HTERT RPE-1 (cell line): ENCODE data around the gene ZNF516.

Experiments used
- in situ Hi-C: fragments of 300-500 bp; cut with MboI; formaldehyde crosslinking; loops from 4 replicates; pipeline ENCODE4 v1.14.3; 2020; ENCODE audit warnings: low sequenced_read_pairs

ZNF516 gene

DNA sequence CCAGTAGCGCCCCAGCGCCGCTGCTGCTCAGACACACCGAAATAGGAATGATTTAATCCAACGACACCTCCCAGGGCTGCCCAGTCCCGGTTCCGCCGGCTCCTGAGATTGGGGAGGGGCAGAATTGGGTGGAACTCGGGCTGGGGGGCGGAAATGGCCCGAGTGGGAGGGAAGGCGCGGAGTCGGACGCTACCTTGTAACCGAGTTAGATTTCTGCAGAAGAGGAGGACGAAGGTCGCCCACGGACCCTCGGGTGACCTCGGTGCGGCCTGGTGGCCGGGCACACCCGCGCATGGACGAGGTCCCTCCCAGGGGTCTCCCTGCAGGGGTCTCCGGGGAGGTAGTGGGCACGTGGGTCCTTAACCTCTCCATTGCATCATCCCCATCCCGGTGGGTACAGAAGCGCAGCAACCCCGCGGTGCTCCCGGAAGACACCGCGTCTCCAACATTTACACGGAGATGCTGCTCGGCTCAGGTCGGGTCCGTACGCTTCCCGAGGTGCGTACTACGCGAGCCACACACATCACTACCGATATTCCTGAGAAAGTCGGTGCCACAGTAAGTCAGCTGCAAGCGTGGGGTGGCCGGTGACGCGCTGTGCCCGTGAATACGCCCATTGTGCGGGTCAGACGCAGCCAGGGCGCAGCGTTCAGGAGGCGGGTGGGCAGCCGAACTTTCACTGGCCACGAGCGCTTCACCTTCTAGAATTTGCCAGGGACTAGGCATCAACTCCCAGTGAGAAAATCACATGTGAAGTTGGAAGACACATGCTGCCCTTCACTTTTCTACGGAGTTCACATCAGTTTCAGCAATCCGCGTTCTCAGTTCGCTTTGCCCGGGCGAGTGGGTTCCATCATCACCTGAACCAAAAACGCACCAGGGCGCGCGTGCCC is 3.0 kb downstream of the ZNF516 start:
- in situ Hi-C loops = no loop called here

DNA sequence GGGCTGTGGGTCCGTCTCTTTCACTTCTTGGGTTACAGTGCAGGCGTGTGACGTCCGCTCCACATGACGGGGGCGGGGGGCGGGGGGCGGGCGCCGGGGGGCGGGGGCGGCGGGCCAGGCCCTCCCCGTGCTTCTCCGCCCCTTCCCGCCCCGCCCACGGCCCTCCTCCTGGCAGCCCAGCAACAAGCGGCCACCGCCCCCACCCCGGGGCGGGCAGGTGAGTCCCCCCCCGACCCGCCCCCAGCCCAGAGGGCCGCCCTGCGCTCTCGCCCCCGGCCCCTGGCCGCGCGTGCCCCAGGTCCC is 3.6 kb downstream of the ZNF516 start:
- in situ Hi-C loops = no loop called here

DNA sequence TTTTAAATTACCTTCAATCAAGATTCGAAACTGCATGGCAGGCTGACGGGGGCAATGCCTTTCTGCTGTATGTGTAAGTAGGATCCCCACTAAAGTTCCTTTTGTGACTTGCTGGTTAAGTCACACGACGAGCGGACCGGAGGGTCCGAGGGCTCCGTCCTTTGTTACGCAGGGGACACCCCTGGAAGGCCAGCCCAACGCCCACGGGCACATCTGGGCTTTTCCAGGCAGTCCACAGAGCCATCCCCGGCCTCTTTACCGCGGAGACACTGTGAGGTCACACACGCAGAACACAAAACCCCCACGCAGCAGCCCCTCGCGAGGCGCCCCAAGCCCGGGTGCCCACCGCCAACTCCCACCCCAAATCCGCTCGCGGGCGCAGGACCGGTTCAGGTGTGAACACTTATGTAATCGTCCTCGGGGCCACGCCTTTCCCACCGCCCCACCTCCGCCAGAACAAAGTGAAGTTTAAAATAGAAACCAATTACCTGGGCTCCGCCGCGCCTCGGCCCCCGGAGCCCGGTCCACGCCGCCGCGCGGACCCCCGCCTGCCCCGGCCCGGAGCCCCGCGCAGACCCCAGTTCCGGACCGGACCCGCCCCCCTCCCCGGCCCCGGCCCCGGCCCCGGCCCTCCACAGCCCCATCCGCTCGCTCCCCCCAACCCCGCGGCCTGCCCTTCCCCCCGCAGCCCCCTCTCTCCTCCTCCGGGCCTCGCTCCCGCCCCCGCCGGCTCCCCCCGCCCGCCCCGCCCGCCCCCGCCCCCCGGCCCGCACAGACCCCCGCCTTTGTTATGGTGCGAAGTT is 4.2 kb downstream of the ZNF516 start:
- in situ Hi-C loops = no loop called here

DNA sequence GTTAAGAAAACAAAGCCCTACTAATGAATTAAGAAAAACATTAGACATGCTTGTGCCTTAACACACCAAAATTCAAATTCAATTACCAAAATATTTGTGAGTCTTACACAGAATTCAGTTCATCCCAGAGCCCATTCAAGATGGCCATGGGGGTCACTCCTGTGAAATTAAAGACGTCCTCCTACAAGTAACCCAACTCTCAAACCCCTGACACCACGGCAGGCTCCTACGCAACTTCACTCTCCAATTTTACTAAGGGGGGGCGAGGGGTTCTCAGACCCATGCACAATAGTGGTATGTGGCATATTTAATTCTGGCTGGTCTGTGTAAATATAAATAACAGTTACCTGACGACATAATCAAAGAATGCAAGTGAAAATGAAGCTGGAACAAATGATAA is 5.0 kb downstream of the ZNF516 start:
- in situ Hi-C loops = no loop called here

DNA sequence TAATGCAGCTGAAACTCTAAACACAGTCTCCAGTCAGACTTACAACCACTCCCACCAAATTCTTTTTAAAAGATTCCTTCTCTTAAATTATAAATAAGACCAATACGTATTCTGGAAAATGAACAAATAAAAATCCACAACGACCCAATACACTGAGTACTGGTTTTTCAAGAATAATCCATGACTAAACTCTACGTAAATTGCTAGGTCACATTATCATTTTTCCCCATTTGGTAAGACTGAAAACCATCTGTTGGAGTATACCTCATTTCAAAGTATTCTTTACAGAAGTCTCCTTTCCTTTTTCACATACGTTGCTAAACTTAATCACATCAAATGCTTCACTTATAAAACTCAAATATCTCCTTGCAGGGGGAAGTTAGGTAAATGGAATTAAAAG is 6.0 kb downstream of the ZNF516 start:
- in situ Hi-C loops = no loop called here

DNA sequence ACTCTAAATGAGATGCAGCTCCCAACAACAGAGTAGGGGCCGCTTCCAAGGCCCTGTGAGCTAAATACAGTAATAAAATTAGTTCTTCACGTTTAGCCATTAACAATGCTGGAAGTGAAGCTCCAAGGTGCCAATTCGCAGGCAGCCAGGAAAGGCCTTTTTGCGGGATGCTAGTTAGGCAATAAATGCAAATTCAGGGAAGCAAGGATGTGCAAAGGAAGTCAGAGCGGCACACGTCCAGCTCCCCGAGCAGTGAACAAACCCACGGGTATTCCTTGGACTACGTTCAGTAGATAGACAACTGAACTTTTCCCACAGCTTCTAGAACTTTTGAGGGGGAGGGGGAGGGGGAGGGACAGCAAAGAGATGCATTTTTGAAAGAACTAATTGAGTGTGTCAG is 6.9 kb downstream of the ZNF516 start:
- in situ Hi-C loops = no loop called here

DNA sequence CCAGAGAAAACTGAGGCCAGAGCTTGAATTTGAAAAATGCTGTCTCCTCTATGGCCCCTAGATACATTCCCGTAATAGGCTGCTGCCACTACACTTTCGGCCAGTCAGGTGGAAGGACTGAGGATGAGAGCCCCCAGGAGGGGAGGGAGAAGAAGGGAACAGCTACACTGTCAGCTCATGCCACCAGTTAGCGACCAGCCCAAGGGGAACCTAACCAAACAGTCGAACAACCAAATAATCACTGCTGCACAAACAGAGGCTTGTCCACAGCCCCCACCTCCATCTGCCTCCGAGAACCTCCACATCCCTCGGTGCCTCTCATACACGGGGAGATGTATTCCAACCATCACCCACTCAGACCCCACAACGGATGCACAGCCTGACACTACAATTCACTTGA is 7.3 kb downstream of the ZNF516 start:
- in situ Hi-C loops = no loop called here

DNA sequence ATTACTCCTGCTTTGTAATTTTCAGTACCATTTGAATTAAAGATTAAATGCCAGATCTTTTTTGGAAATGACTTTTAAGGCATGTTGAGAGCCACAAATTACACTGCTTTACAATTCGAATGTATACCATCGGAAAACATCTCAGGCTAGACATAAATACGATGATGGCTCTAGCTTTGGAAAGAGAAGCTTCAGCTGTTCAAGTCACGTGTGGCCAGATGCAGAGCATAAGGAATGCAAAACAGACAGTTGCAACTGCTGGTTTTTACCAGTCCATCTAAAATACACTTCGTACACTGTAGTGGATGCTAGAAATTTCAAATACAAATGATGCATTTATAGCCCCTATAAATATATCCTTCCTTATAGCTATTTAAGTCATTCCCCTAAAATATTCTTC is 8.0 kb downstream of the ZNF516 start:
- in situ Hi-C loops = no loop called here

DNA sequence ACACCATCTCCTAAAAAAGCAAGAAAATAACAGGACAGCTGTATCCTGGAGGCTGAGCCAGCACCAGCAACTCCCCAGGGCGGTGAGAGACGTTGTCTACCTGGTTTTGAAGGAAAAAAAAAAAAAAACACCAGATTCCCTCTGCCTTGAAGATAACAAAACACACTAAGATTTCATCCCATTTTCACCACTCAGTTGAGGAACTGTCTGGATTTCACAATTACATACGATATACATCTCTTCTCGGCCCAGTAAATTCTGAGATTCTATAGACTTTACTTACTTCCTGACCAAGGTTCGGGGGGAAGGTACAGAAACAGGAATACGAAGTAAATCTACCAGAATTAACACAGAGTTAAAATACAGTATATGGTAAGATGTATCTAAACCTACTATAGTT is 8.5 kb downstream of the ZNF516 start:
- in situ Hi-C loops = no loop called here

DNA sequence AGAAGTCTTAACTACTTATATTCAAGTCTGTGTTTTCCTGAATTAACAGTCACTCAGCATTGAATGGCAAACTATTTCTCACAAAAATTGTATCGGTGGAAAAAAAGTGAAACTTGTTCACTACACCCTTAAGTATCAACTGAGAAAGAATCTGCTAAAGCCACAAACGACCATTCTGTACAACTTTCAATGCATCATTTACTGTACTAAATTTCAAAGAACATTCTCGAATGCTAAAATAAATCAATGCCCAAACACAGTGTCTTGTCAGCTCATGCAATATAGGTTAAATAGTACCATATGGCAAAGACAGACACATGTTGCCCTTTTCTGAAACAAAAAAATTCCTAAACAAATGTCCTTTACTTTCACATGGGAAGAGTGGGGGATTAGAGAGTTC is 9.0 kb downstream of the ZNF516 start:
- in situ Hi-C loops = no loop called here

DNA sequence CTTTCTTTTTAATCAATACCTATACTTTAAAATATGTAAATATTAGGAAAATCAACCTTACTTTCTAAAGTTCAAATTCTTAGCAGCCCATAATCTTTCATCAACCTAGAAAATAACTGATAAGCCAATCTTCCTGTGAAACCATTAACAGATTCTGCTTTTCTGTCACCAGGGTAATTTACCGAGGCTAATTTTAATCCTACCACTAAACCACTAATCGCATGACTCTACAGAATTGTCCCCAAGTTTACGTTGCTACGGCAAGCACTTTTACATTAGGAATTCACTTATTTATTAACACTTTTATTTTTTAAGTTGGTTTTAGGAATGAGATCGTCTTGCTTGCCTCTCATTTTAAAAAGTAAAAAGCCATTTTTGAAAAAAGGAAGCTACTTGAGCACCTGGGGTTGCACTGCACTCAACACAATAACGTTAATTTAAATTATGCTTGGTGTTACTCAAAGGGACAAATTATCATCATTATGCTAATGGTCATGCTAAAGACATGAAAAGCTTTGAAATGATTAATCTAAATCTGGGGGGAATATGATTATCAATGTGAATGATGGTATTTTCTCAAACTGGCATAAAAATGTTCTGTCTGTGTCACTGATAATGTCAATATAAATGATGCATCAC is 10.2 kb downstream of the ZNF516 start:
- in situ Hi-C loops = no loop called here

DNA sequence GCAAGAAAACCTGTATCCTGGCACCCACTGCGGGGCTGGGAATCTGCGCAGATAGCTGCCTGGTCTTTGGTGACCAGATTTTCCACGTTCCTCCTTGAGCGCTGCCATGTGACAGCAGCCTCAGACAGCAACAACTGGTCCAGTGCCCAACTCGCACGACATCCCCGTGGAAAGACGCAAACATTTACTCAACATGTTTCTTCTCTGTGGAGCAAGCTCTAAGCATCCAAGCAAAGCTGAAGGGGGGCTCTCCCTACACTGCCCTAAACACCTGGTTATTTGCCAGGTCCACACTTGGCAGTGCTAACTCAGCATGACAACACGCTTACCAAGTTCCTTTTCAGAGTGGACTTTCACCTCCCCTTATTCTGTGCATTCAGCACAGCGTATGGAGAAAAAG is 11.3 kb downstream of the ZNF516 start:
- in situ Hi-C loops = no loop called here

DNA sequence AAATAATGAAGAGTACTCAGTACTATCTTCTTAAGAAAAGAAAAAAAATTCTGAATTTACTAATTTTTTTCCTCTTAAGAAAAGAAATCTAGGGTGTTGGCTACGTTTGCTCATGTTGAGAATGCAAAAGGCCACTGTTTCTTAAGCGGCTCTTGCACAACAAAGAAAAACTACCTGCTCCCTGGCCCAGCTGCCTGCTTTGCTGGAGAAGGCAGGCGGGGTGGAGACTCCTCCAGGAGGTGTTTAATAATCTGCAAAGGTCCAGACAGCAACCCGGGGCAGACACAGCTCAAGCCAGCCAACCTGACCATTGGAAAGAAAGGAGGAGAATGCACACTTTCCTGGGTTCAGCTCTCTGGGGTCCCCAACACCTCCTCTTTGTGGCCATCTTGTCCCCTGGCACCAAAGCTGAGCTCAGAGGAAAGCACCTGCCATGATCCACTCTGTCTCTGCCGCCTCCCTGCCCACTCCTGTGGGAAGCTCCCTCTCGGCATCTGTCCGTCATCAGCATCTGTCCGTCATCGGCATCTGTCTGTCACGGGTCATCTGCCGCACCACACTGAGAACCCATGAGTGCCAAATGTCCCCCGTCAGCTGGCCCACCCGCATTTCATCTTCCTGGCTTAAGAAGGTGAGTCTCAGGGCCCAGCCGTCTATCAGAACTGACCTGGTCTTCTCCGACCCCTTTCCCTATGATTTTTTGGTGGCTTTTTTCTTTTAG is 11.9 kb downstream of the ZNF516 start:
- in situ Hi-C loops = no loop called here

DNA sequence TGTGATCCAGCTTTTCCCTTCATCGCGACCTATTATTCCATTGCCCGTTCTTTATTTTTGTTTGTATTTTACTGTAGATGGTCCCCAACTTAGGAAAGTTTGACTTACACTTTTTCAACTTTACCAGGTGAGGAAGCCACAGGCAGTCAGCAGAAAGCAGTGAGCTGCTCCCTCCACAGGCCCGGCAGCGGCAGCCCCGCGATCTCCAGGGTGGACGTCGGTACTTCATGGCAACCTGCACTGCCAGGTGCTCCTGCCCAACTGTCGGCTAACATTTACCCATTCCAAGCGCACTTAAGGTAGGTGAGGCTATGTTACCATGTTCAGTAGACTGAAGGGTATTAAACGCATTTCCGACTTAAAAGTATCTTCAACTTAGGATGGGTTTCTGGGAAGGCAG is 12.8 kb downstream of the ZNF516 start:
- in situ Hi-C loops = no loop called here

DNA sequence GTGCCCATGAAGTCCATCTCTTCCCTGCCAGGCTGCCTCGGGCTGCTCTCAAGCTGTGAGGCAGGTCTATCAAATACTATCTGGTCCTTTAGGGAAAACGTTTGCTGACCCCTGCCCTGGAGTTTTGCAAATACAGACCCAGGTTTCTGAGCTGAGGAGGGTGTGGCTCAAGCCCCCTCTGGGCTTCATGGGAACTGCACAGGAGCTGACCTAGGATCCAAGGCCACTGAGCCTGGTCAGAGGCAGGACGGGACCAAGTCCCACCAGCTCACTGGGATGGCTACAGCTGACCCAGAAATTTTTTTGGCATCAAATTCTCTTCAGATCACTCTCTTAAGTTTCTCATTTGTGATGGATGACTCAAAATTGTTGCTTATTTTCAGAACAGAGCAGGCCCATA is 14.1 kb downstream of the ZNF516 start:
- in situ Hi-C loops = no loop called here

DNA sequence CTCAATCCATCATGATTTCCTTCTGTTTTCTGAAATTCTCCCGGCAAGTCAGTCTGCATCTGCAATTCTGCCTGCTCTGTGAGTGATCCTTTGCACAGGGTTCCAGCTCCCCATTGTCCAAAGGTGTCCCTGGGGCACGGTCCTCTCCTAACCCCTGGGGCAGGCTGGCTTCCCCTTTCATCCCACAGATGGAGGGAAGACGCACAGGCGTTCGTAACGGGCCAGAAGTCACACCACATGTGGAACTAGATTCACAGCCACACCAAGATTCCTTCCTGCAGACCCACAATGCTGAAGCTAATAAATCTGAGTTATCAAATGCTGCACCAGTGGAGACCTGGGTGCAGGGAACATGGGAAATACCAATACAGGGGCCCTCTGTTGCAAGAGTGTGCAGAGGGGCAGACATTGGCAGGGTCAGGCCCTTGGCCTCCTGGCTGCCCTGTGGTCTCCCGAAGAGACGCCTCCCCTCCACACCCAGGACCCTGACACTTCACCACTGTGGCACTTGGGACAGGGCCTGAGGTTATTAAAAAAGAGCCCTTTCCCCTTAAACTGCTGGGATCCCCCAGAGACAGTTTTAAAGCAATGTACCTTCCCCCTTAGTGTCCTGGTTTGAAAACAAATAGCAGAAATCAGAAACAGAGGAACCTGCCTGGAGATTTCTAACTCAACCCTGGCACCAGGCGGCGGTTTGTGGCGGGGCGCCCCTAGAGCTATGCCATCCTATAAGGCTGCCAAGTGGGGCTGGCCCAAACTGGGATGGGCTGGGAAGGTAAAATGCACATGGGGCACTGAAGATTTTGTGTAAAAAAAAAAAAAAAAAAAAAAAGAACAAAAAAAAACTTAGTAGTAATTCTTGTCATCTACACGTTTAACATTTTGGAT is 15.4 kb downstream of the ZNF516 start:
- in situ Hi-C loops = no loop called here

DNA sequence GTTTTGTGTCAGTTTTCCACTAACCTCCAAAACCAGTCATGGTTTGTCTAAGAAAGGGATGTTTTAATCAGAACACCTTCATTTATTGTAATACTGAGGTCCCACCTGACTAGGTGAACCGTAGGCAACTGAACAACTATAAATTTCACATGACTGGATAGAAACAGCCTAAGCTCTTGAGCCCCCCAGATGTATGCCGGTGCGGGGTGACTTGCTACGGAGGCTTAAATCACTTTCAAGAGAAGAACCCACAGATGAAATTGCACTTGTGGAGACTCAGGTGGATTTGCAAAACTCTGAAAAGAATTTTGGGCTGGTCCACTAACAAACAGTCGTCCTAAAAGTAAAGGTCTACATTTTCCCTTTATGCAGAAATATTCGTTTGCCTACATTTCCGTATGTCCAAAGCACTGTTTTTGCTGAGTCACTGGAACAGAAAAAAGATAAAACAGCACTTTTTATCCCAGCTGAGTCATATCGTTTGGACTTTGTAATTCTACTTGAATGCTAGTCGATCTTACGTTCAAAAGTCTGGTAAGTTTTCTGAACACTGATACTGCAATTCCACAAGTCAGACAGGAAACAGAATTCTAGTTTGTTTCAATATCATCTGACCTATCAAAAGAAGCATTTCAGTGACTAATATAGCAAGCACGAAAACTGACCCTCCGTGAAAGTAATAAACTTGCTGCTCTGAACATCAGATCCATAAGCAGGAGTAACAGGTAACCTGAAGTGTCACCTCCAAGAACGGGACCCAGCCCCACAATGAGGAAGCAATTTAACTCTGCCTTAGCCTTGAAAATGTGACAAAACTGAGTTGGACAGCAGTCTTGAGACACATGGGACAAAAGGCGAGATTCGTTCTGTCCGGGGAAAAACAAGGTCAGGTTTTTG is 18.1 kb downstream of the ZNF516 start:
- in situ Hi-C loops = no loop called here

DNA sequence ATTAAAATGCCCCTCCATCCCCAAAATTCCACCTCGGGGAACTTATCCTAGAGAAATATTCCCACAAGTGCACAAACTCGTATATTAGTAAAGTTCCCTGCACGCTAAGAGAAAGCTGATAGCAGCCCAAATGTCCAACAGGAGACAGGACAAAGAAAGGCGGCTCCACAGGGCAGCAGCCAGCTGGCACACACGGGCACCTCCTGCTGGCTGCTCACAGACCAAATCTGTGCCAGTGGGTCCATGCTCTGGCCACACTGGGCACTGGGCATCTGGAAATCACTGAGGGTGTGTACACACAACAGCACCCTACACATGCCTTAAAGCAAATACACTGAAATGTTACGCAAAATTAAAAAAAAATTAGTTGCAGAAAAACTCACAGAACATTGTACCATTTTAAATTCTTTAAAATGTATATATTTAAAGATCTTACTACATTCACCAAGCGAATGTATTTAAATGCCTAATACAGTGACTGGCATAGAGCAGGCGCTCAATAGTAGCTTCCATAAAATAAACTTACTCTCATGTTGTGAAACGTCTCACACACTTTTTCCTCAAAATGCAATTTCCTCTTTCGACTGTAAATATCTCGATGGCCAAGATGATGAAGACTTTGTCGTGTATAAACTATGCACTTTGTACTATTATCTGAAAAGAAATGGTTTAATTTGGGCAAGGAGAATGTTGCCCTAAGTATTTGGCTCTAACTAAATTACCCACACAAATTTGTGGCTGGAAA is 19.4 kb downstream of the ZNF516 start:
- in situ Hi-C loops = no loop called here

DNA sequence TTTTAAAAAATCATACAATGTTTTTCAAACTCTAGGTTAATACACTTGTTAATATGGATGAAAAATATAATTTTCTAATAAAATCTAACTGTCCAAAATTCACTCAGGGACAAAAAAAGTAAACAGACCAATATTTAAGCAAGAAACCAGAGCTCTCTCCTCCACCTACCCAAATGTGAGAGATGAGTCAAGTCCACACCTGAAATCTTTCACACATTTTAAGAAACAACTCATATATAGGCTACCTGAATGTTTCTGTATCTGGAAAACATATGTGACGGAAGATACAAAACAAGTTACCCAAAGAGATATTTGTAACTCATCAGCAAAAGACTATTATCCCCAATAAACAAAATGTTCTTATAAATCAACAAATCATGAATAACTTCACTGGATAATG is 20.2 kb downstream of the ZNF516 start:
- in situ Hi-C loops = no loop called here
